ENCODE data around the gene FAM72D.
"Not testable (repeated sequence)": the region's sequence is repeated elsewhere in the genome, so short reads cannot be mapped to it uniquely, and the experiment has no call there.

- TF ChIP-seq, protein P1, sequence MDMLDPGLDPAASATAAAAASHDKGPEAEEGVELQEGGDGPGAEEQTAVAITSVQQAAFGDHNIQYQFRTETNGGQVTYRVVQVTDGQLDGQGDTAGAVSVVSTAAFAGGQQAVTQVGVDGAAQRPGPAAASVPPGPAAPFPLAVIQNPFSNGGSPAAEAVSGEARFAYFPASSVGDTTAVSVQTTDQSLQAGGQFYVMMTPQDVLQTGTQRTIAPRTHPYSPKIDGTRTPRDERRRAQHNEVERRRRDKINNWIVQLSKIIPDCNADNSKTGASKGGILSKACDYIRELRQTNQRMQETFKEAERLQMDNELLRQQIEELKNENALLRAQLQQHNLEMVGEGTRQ (IDR thresholded peaks at IDR 0.05; ENCODE audit: low read length), result not testable (repeated sequence)
- not testable (repeated sequence) for TF ChIP-seq SRF (IDR thresholded peaks at IDR 0.05; ENCODE audit: low read depth, low read length); POLR2A (IDR thresholded peaks at IDR 0.05; ENCODE audit: control extremely low read depth in 1 of 2, low read depth in 2 of 2, low read length in 2 of 2); EZH2 (IDR thresholded peaks at IDR 0.05; ENCODE audit: low read depth, low read length, severe bottlenecking); CTCF (IDR thresholded peaks at IDR 0.05; ENCODE audit: control extremely low read depth in 1 of 3, insufficient read depth in 1 of 3, low read depth in 1 of 3, low read length in 3 of 3); RFX5 (IDR thresholded peaks at IDR 0.05; ENCODE audit: borderline replicate concordance, low read depth, low read length)
Observed at GRCh38 chr1:145065194-145065826, 30.5 kb upstream of the FAM72D start.
